MCF 10A (cell line): Measurements from ENCODE around the gene KCNJ5. TPM values are rescaled to one million over a fixed set of nuclear protein-coding genes. Genes with fewer than 3 reads are reported as not detected.

Source experiments
- BruUV-seq: library from RNA; stranded (reverse); fragments of 400-500 nt; replicated peaks from 2 replicates; lab custom pipeline; 2021; lab: Mats Ljungman, UMichigan
- CTCF ChIA-PET: fragments of 300-600 bp; sonication (Branson Sonifier 250); formaldehyde crosslinking; extraction: SDS; loops from one replicate; lab custom pipeline; 2021; ENCODE audit warnings: antibody characterized with exemption, inconsistent platforms; lab: Yijun Ruan, JAX
- POLR2A ChIA-PET: fragments of 300-600, 350-650 bp; sonication (Branson Sonifier 250); formaldehyde crosslinking; extraction: SDS; loops from one replicate; lab custom pipeline; 2020; ENCODE audit warnings: antibody characterized with exemption, inconsistent platforms; lab: Yijun Ruan, JAX
- DNase-seq: peaks from one replicate; pipeline ENCODE4 v3.0.0-alpha.2; 2018; ENCODE audit not compliant: unreplicated experiment
- H3K27ac Mint-ChIP-seq: one replicate; pipeline ENCODE4 v1.8.0; 2022; ENCODE audit warnings: mild to moderate bottlenecking, low read depth, mixed read lengths; ENCODE audit not compliant: unreplicated experiment
- H3K27me3 Mint-ChIP-seq: one replicate; pipeline ENCODE4 v1.8.0; 2022; ENCODE audit warnings: mixed read lengths; ENCODE audit not compliant: insufficient read depth, unreplicated experiment
- H3K36me3 Mint-ChIP-seq: one replicate; pipeline ENCODE4 v1.8.0; 2022; ENCODE audit warnings: mild to moderate bottlenecking, moderate library complexity, mixed read lengths; ENCODE audit not compliant: insufficient read depth, unreplicated experiment
- H3K4me1 Mint-ChIP-seq: one replicate; pipeline ENCODE4 v1.8.0; 2022; ENCODE audit warnings: mixed read lengths; ENCODE audit not compliant: insufficient read depth, unreplicated experiment
- H3K4me3 Mint-ChIP-seq: one replicate; pipeline ENCODE4 v1.8.0; 2022; ENCODE audit warnings: mild to moderate bottlenecking, moderate library complexity, mixed read lengths; ENCODE audit not compliant: unreplicated experiment
- H3K9me3 Mint-ChIP-seq: one replicate; pipeline ENCODE4 v1.8.0; 2022; ENCODE audit warnings: mixed read lengths; ENCODE audit not compliant: unreplicated experiment
- CTCF ChIP-seq: fragments of 200-600 bp; IDR thresholded peaks from one replicate; pipeline ENCODE4 v1.8.0; 2022; ENCODE audit warnings: antibody characterized with exemption, mild to moderate bottlenecking; ENCODE audit not compliant: unreplicated experiment
- intact Hi-C: fragments of 100-400 bp; cut with micrococcal nuclease; formaldehyde crosslinking; loops from 2 replicates; pipeline ENCODE4 v1.14.1; 2022
- total RNA-seq: library from RNA; stranded (reverse); gene quantifications from 2 replicates; pipeline ENCODE4 v1.2.3, GENCODE V29; 2022

KCNJ5 gene
- total RNA-seq, 1 experiment from 2014 or later, result not detected

GRCh38 chr11:128859563-128860441, 31.4 kb upstream of the KCNJ5 start:
- H3K4me3 Mint-ChIP-seq, result no peak overlapping the region
- peak; percentile 62 for TF ChIP-seq CTCF
- CTCF ChIA-PET, result interaction anchor here (0.7 to 2.5 kb wide), 2 partner anchors 28 to 43 kb away, joined by 4 to 5 read pairs; no protein-coding TSS in a partner anchor
- POLR2A ChIA-PET, result no interaction called here
- H3K27ac Mint-ChIP-seq, result no peak overlapping the region
- H3K36me3 Mint-ChIP-seq, result no peaks in the 10 kb centered on the region
- DNase-seq, result peak; percentile 35
- no TSS peak for BruUV-seq
- intact Hi-C loops, result no loop called here
- no peaks in the 10 kb centered on the region for H3K27me3 Mint-ChIP-seq
- H3K9me3 Mint-ChIP-seq, result no peaks in the 10 kb centered on the region
- H3K4me1 Mint-ChIP-seq, result peaks cover 6% of the 10 kb centered on the region

- H3K4me3 Mint-ChIP-seq, result no peak overlapping the region
- DNase-seq, result no peak
- no peaks in the 10 kb centered on the region for H3K36me3 Mint-ChIP-seq
- ChIA-PET CTCF (interaction anchor here (0.6 to 2.5 kb wide), 3 partner anchors 29 to 647 kb away, joined by 3 to 5 read pairs (median 4); no protein-coding TSS in a partner anchor), POLR2A (no interaction called here)
- no peaks in the 10 kb centered on the region for H3K27me3 Mint-ChIP-seq
- H3K4me1 Mint-ChIP-seq, result peaks cover 6% of the 10 kb centered on the region
- no peak for TF ChIP-seq CTCF
- no TSS peak for BruUV-seq
- intact Hi-C loops, result no loop called here
- no peaks in the 10 kb centered on the region for H3K9me3 Mint-ChIP-seq
- H3K27ac Mint-ChIP-seq, result no peak overlapping the region
Observed at GRCh38 chr11:128860571-128861361, 30.4 kb upstream of the KCNJ5 start.

GRCh38 chr11:128862406-128862805, 28.8 kb upstream of the KCNJ5 start:
- ChIA-PET CTCF (interaction anchor here (0.6 to 1.5 kb wide), 3 partner anchors 36 to 94 kb away, joined by 3 to 4 read pairs (median 3); partner anchors contain the start of gene TP53AIP1), POLR2A (no interaction called here)
- Mint-ChIP-seq H3K36me3 (no peaks in the 10 kb centered on the region), H3K27ac (no peak overlapping the region), H3K9me3 (no peaks in the 10 kb centered on the region), H3K27me3 (no peaks in the 10 kb centered on the region), H3K4me1 (peaks cover 6% of the 10 kb centered on the region), H3K4me3 (no peak overlapping the region)
- BruUV-seq, result no TSS peak
- intact Hi-C loops, result no loop called here
- TF ChIP-seq CTCF, result no peak
- no peak for DNase-seq
